Prostate gland (tissue), 2 donors: ENCODE results near the gene BIK. TPM values are rescaled to one million over a fixed set of nuclear protein-coding genes. Genes with fewer than 3 reads are reported as not detected.
A peak's percentile ranks its signal among the peaks of the same experiment; 100 is the strongest.

Experiments
- DNase-seq: peaks from one replicate; pipeline ENCODE4 v3.0.0-alpha.2; 2019; ENCODE audit warnings: low spot score
- H3K27ac ChIP-seq, 2 donors: fragments of 200-600 bp; sonication (generic); 2 replicates each; pipeline ENCODE4 v1.5.1; 2017 to 2019
- H3K27me3 ChIP-seq: fragments of 200-600 bp; sonication (generic); replicated peaks from 2 replicates; pipeline ENCODE4 v1.5.1; 2019; ENCODE audit not compliant: insufficient read depth
- H3K36me3 ChIP-seq, 2 donors: fragments of 200-600 bp; sonication (generic); 1 replicate in 1 of 2; 2 replicates in 1 of 2; pipeline versions ENCODE4 v1.5.1 to v1.8.1; 2017 to 2019
- H3K4me1 ChIP-seq: fragments of 200-600 bp; sonication (generic); replicated peaks from 2 replicates; pipeline ENCODE4 v1.5.1; 2019
- H3K4me3 ChIP-seq, 2 donors: fragments of 200-600 bp; sonication (generic); 2 replicates each; pipeline ENCODE4 v1.5.1; 2017 to 2019
- H3K9me3 ChIP-seq: fragments of 200-600 bp; sonication (generic); 2 replicates; pipeline ENCODE4 v1.5.1; 2017
- CTCF ChIP-seq, 4 experiments: fragments of 200-600 bp in 2 of 4; fragments of 450-650 bp in 2 of 4; sonication (generic) in 2 of 4; IDR thresholded peaks; 1 replicate in 3 of 4; 2 replicates in 1 of 4; pipeline ENCODE4 v1.5.1; 2016 to 2019; ENCODE audit warnings: antibody characterized with exemption in 4 of 4, mild to moderate bottlenecking in 2 of 4, moderate library complexity in 2 of 4
- POLR2A ChIP-seq: fragments of 450-650 bp; IDR thresholded peaks from one replicate; pipeline ENCODE4 v1.6.1; 2016; ENCODE audit warnings: antibody characterized with exemption, mild to moderate bottlenecking
- POLR2AphosphoS5 ChIP-seq: sonication (generic); formaldehyde crosslinking; IDR thresholded peaks from one replicate; pipeline ENCODE4 v1.6.1; 2017; ENCODE audit warnings: antibody characterized with exemption
- WGBS: methylation state at CpG from one replicate; pipeline ENCODE4 v1.1.5; 2018; 5-methylcytosine and 5-hydroxymethylcytosine counted together
- intact Hi-C: fragments of 100-400 bp; cut with DNase I; formaldehyde crosslinking; loops from one replicate; pipeline ENCODE4 v1.14.2; 2022
- total RNA-seq, 2 donors: library from RNA; depleted of rRNA; stranded (reverse); fragments of >200 nt; gene quantifications; one replicate each; pipeline ENCODE4 v1.1.0, GENCODE V29; 2016

The BIK gene
- total RNA-seq, 2 donors from 2014 or later, result 22.1 to 68.4 TPM

DNA sequence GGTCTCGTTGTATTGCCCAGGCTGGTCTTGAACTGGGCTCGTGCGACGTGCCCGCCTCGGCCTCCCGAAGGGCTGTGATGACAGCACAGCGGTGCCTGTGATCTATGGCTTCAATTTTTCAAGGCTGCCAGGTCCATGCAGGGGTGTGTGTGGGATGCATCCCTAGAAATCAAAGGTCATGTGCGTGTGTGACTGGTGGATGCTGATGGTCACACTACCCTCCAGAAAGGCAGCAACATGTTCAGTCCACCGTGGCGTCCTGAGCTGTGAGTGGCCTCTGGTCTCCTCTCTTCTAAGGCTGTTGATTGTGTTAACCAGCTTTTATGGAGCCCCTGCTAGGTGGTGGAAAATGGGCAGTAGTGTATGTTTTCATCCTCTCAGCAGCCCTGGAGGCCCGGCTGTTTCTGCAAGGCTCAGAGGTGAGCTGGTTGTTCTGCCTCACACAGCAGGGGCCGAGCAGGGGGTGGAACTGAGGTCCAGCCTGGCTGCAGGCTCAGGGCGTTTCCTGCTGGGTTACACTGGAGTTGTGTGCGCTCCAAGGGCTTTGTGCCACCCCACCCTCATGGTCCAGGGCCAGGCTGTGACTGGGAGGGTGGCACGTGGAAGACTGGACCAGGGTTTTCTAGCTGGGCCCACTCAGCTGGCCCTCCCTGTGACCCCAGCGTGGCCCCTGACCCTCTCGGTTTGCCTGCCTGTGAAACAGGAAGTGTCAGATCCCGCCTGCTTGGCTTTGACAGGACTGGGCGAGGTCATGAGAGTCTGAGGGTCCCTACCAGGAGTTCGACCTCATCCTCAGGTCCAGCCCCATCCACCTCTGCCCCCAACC is 7.7 kb downstream of the BIK start:
- no peak overlapping the region for H3K4me3 ChIP-seq
- no peak for DNase-seq
- H3K4me1 ChIP-seq, result peaks cover 17% of the 10 kb centered on the region
- intact Hi-C loops, result no loop called here
- 82% methylated on average over 21 of the region's 21 CpGs for WGBS
- TF ChIP-seq POLR2AphosphoS5, result no peak
- no peak for TF ChIP-seq CTCF (IDR thresholded peaks at IDR 0.05)
- no peak for TF ChIP-seq POLR2A
- H3K27ac ChIP-seq, result peak overlapping the region in 1 of 2 donors; percentile 33
- H3K27me3 ChIP-seq, result no peaks in the 10 kb centered on the region
- H3K36me3 ChIP-seq, result no peaks in the 10 kb centered on the region
- no peaks in the 10 kb centered on the region for H3K9me3 ChIP-seq

GRCh38 chr22:43118953-43119458 is 8.5 kb downstream of the BIK start:
- no peak for TF ChIP-seq POLR2AphosphoS5
- TF ChIP-seq POLR2A, result no peak
- no peak for TF ChIP-seq CTCF (IDR thresholded peaks at IDR 0.05)
- Histone ChIP-seq H3K9me3 (no peaks in the 10 kb centered on the region), H3K27ac (peak overlapping the region in 1 of 2 donors; percentile 33), H3K36me3 (no peaks in the 10 kb centered on the region), H3K27me3 (no peaks in the 10 kb centered on the region), H3K4me3 (no peak overlapping the region), H3K4me1 (peaks cover 17% of the 10 kb centered on the region)
- no peak for DNase-seq
- intact Hi-C loops, result no loop called here
- 73% methylated on average over 7 of the region's 7 CpGs for WGBS

- 54% methylated on average over 5 of the region's 5 CpGs for WGBS
- Histone ChIP-seq H3K36me3 (no peaks in the 10 kb centered on the region), H3K4me1 (no peaks in the 10 kb centered on the region), H3K27ac (peak overlapping the region in 1 of 2 donors; percentile 11), H3K4me3 (no peak overlapping the region), H3K9me3 (no peaks in the 10 kb centered on the region), H3K27me3 (no peaks in the 10 kb centered on the region)
- DNase-seq, result no peak
- TF ChIP-seq CTCF (IDR thresholded peaks at IDR 0.05) (no peak), POLR2AphosphoS5 (no peak), POLR2A (no peak)
- intact Hi-C loops, result no loop called here
Measured at GRCh38 chr22:43126501-43127165, 16.1 kb downstream of the BIK start.

DNA sequence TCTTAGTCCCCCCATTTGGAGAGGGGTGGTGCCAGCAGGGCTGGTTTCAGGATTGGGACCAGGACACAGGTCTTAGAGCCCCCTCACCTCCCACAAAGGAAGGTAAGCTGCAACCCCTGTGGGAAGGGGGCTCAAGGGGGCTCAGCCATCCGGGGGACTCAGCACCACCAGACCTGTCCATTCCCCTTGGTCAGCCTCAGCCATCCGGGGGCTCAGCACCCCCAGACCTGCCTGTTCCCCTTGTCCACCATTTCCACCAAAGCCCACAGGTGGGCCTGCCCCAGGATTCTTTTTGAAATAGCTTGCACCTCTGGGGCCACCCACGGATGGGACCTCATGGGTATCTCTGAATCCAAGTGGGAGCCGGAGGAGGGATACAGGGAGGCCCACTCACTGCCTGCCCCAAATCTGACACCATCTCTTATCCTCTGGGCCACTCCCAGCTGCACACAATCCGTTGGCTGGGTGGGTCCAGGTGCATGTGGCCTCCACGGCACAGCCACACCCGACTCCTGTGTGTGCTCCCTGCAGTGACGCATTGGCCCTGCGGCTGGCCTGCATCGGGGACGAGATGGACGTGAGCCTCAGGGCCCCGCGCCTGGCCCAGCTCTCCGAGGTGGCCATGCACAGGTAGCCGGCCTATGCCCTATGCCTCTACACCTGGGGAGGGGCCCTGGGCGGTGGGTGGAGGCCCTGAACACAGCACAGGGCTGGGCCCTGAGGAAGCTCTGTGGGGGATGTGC is 16.8 kb downstream of the BIK start:
- Histone ChIP-seq H3K4me3 (no peak overlapping the region), H3K9me3 (no peaks in the 10 kb centered on the region), H3K27ac (peak overlapping the region in 1 of 2 donors; percentile 25), H3K27me3 (no peaks in the 10 kb centered on the region), H3K36me3 (no peaks in the 10 kb centered on the region), H3K4me1 (no peaks in the 10 kb centered on the region)
- no peak for DNase-seq
- intact Hi-C loops, result no loop called here
- WGBS, result 78% methylated on average over 17 of the region's 17 CpGs
- no peak for TF ChIP-seq CTCF (IDR thresholded peaks at IDR 0.05)
- peak; percentile 22 for TF ChIP-seq POLR2A
